ENCODE measurements around the gene IL4R.

IL4R gene

DNA sequence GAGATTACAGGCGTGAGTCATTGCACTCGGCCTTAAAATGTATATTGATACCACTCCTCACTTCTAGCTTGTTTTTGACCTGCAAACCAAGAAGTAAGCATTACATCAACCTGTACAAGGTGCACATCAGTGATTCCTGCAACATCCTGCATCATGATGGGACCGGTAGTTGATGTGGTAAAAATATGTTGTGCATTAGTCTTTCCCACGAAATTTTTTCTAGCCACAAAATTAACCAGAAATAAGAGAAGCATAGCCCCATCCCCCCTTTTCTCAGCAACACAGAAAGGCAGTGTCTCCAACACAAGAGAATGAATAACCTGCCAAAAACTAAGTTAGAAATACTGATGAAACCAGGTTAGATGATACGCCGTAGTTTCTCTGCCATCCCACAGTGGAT is 24.1 kb upstream of the IL4R start:
- no peak for DNase-seq

GRCh38 chr16:27290562-27290961 is 23.2 kb upstream of the IL4R start:
- peak; percentile 52 for DNase-seq

DNA sequence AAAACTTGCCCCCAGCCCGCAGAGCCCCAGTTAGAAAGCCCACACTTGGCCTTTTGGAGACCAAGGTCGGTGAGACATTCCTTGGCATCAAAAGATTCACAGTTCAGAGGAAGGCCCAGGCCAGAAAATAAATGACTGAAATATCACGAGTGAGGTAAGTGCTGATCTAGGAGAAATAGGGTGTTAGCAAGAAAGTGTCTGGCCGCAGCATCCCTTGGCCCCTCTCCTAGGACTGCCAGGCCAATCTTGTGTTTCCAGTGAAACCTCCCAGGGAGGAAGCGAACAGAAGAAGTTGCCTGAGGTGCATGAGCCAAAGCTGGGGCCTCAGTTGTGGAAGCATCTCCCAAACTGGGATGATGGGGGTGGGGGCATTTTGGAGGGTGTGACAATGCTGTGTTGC is 22.7 kb upstream of the IL4R start:
- DNase-seq = no peak

- DNase-seq = no peak
Measured at GRCh38 chr16:27291722-27292240, 22.0 kb upstream of the IL4R start.

DNA sequence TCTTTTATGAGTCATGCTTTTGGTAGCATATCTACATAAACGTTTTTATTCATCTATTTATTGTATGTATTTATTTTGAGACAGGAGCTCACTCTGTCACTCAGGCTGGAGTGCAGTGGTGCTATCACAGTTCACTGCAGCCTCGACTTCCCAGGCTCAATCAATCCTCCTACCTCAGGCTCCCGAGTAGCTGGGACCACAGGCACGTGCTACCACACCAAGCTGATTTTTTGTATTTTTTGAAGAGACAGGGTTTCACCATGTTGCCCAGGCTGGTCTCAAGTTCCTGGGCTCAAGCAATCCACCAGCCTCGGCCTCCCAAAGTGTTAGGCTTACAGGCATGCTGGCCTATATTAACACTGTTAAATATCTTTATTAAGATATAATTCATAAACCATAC is 20.4 kb upstream of the IL4R start:
- no peak for DNase-seq

- no peak for DNase-seq
Measured at GRCh38 chr16:27298132-27298531, 15.6 kb upstream of the IL4R start.

GRCh38 chr16:27301236-27301861 is 12.4 kb upstream of the IL4R start:
- DNase-seq = no peak

GRCh38 chr16:27302126-27302525 is 11.6 kb upstream of the IL4R start:
- no peak for DNase-seq

DNA sequence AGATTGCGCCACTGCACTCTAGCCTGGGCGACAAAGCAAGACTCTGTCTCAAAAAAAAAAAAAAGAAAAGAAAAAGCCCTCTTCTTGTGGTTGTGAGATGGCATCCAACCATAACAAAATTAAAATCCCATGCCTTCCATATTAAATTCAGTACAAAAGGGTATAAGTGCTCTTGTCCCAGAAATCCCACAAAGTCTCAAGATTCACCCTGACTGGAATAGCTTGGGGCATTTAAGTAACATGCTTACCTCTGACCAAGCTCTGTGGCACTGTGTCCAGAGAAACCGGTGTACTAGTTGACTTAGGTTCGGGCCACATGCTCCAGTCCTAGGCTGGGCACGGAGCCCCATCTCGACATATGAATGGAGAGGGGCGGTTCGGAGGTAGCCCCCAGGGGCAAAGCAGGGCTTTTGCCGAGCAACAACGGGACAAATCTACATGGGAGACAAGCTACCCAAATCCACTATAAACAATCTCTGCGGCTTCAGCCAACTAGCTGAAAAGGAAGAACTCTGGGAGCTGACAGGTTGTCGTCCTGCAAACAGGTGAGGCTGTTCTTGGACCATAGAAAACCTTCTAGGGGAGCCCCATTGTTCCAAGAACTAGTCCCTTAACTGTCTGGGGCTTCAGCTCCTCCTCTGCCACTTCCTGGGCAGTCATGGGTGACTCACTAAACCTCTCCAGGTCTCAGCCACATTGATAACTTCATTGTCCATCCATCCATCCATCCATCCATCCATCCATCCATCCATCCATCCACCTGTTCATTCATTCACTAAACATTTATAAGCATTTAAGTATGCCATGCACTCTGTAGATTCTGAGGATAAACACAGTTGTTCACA is 10.3 kb upstream of the IL4R start:
- DNase-seq = no peak

DNA sequence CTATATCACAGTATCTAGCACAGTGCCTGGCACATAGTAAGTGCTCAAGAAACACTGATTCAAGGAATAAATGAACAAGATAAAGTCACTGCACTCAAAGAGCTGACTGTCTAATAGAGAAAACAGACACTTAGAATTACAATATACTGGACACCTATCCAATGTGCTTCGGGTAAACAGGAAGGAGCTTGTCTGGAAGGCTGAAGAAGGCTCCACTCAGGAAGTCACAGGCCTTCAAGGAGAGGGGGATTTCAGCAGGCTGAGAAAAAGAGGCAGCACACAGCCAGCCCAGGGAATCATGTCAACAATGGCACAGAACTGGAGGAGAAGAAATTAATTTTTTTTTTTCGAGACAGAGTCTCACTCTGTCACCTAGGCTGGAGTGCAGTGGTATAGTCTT is 9.7 kb upstream of the IL4R start:
- DNase-seq = no peak

DNA sequence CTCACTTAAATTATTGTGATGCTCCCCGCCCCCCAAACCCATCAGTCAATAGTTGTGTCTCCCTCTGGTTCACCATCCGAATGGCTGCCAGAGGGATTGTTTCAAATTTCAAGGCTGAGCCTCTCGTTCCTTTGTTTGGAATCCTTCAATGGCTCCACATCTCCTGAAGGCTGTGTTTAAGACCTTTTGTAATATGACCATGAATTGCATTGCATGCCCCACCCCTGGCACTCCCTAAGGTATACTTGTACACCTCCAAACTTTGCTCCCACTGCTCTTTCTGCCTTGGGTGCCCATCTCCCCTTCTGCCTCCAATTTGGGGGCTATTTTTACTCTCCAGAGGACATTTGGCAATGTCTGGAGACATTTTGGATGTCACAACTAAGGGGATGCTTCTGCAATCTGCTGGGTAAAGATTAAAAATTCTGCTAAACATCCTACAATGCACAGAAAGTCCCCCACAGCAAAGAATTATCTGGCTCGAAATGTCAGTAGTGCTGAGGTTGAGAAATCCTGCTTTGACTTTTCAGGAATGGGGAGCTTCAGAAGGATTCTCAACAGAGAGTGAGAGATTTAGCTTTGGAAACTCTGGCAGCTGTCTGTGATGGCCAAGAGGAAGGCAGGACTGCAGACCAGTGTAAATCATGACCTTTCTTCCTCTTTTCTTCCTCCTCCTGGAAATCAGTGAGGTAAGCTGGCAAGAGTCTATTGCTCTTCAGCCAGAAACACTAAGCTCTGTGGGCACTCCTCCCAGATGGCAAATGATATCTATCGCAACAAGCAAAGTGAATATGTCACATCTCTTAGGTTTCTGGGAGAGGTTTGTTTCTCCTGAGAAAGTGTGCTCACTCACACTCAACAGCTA is 8.7 kb upstream of the IL4R start:
- DNase-seq = no peak

- DNase-seq = no peak
Measured at GRCh38 chr16:27305839-27306442, 7.8 kb upstream of the IL4R start.

- DNase-seq = no peak
Measured at GRCh38 chr16:27308792-27309191, 5.0 kb upstream of the IL4R start.

GRCh38 chr16:27310576-27311447 is 3.0 kb upstream of the IL4R start:
- no peak for DNase-seq

DNA sequence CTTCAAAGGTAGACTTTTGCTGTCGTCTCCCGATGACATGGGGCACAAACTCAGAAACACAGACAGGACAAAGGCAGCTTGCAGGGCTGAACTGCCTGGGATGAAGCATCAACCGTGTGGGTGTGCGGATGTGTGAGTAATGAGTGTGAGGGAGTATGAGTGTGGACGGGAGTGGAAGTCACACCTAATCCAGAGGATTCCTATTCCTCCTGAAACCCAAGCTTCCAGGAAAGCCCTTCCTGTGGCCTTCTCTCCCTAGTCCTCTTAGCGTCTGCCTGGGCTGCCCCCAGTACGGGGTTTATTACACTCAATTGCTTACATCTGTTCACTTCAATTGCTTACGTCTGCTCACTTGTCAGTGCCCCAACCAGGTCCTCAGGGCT is 2.3 kb upstream of the IL4R start:
- DNase-seq = peak; percentile 29

DNA sequence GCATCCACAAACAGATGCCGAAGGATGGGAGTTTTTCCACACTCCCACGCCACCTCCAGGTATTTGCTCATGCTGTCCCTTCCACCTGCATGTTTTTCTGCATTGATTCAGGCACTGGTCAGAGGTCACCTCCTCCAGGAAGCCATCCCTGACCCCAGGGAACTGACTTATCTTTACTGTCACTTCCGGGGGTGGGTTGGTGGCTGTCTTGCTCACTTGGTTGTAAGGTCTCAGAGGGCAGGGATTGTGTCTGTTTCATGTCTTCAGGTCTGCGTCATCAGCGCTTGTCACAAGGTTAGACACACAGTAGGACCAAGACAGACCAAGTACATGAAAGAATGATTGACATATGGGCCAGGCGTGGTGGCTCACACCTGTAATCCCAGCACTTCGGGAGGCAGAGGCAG is 1.9 kb upstream of the IL4R start:
- DNase-seq = no peak

- DNase-seq = no peak
Measured at GRCh38 chr16:27312580-27313421, 973 bp upstream of the IL4R start.

DNA sequence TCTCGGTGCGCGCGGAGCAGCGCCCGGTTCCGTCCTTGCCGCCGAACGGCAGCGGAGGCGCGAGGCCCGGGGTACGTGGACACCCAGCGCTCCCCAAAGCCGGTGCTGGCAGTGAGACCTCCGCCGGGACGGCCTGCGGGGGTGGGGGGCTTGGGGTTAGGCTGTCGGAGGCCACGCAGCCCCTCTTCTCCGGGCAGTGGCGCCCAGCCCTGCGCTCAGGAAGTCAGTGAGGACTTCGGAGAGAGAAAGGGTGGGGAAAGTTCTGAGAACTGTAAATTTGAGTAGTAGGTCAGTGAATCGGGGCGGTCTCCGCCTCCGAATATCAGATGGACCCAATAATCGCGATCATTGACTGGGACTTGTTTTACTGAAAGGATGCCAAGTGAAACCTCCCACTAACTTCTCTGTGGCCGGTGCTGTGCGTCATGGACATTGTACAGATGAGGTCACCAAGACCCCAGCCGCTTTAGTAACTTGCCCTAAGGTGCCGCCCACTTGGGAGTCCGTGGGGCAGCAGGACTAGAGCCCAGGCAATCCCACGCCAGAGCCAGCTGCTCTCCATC is 468 bp downstream of the IL4R start:
- DNase-seq = peak; percentile 86

DNA sequence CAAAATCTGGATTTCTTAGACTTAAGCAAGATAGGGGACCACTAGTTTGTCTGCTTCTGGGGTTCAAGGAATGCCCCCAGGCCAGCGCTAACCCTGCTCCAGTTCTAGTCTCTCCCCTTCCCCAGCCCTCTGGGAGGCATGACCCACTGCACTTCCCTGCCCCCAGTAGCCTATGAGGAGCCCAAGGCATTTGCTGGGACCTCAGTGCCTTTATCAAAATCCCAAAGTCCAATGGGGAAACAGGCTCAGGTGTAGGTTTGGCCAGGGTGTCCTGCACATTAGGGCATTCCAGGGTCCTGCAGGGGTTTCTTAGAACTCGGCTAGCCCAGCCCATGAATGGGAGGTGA is 1.2 kb downstream of the IL4R start:
- DNase-seq = no peak

- DNase-seq = peak; percentile 82
Measured at GRCh38 chr16:27315333-27316037, 1.7 kb downstream of the IL4R start.
